GM21619 (cell line): ENCODE measurements around the gene CTU2.

Experiments
- ATAC-seq: cut with Tn5 transposase; IDR thresholded peaks from one replicate; pipeline ENCODE4 v1.9.1; 2021; ENCODE audit not compliant: unreplicated experiment

Gene CTU2

GRCh38 chr16:88713054-88713453 is 6.8 kb downstream of the CTU2 start:
- ATAC-seq: no peak

- ATAC-seq: no peak
These were observed 7.5 kb downstream of the CTU2 start for GRCh38 chr16:88713568-88714419.

GRCh38 chr16:88714420-88715302 is 8.4 kb downstream of the CTU2 start:
- no peak for ATAC-seq

- no peak for ATAC-seq
These were observed 9.2 kb downstream of the CTU2 start for GRCh38 chr16:88715312-88716190.

- ATAC-seq: no peak
These were observed 9.9 kb downstream of the CTU2 start for GRCh38 chr16:88716201-88716600.

- ATAC-seq: no peak
These were observed 10.3 kb downstream of the CTU2 start for GRCh38 chr16:88716601-88717001.

- no peak for ATAC-seq
These were observed 11.9 kb downstream of the CTU2 start for GRCh38 chr16:88718178-88718577.

GRCh38 chr16:88719267-88719932 is 13.1 kb downstream of the CTU2 start:
- ATAC-seq: no peak

GRCh38 chr16:88719933-88720296 is 13.6 kb downstream of the CTU2 start:
- no peak for ATAC-seq

GRCh38 chr16:88720396-88720970 is 14.2 kb downstream of the CTU2 start:
- no peak for ATAC-seq

- no peak for ATAC-seq
These were observed 14.9 kb downstream of the CTU2 start for GRCh38 chr16:88721236-88721635.

- ATAC-seq: no peak
These were observed 15.8 kb downstream of the CTU2 start for GRCh38 chr16:88721815-88722755.

- ATAC-seq: no peak
These were observed 16.6 kb downstream of the CTU2 start for GRCh38 chr16:88722784-88723506.

- ATAC-seq: no peak
These were observed 17.2 kb downstream of the CTU2 start for GRCh38 chr16:88723507-88723887.

GRCh38 chr16:88723911-88724310 is 17.6 kb downstream of the CTU2 start:
- no peak for ATAC-seq

- ATAC-seq: no peak
These were observed 18.7 kb downstream of the CTU2 start for GRCh38 chr16:88724855-88725555.

- no peak for ATAC-seq
These were observed 19.5 kb downstream of the CTU2 start for GRCh38 chr16:88725609-88726407.
